ENCODE measurements around the gene UEVLD.
A peak's percentile ranks its signal among the peaks of the same experiment; 100 is the strongest.

The UEVLD gene

GRCh38 chr11:18527512-18527911 lies 61.0 kb downstream of the UEVLD start:
- Histone ChIP-seq H3K36me3 (ENCODE audit: control insufficient read depth in 2 of 2, insufficient read depth in 1 of 2, low read length in 2 of 2) (peaks cover 3 to 5% of the 10 kb centered on the region in 2 experiments; a peak in 2 of 3 replicates), H3K9me3 (ENCODE audit: control insufficient read depth, insufficient read depth, low read depth, low read length) (no peaks in the 10 kb centered on the region), H3K4me1 (ENCODE audit: control insufficient read depth, insufficient read depth, low read length) (peaks cover 2% of the 10 kb centered on the region; the same call in 1 of the 2 replicates), H3K4me3 (ENCODE audit: low read depth, low read length) (peak overlapping the region; percentile 94), H3K27ac (ENCODE audit: extremely low read depth, low read depth, low read length) (peak overlapping the region; percentile 76)
- TF ChIP-seq ZNF132 (tag by site-specific recombination; IDR thresholded peaks at IDR 0.05; ENCODE audit: borderline replicate concordance): no peak
- TF ChIP-seq PRDM6 (tag by site-specific recombination; IDR thresholded peaks at IDR 0.05): peak; percentile 45; the same call in 1 of the 2 replicates
- peak; percentile 38; the same call in 1 of the 2 replicates for TF ChIP-seq PRDM4 (tag by site-specific recombination; IDR thresholded peaks at IDR 0.05)
- CTCF ChIA-PET: interaction anchor here (0.8 kb wide), 2 partner anchors 13 to 25 kb away, joined by 3 read pairs; no protein-coding TSS in a partner anchor
- POLR2A ChIA-PET: interaction anchor here (1.1 to 2.2 kb wide), 8 partner anchors 9 to 284 kb away, joined by 3 to 34 read pairs (median 4); partner anchors contain the start of genes LDHA and SPTY2D1

- peaks cover 3 to 5% of the 10 kb centered on the region in 2 experiments; a peak in 2 of 3 replicates for H3K36me3 ChIP-seq (ENCODE audit: control insufficient read depth in 2 of 2, insufficient read depth in 1 of 2, low read length in 2 of 2)
- ChIA-PET POLR2A (interaction anchor here (0.6 to 2.2 kb wide), 19 partner anchors 9 to 283 kb away, joined by 3 to 34 read pairs (median 4); partner anchors contain the start of genes LDHA, LDHC, SPTY2D1 and UEVLD), CTCF (interaction anchor here (0.6 to 0.9 kb wide), 7 partner anchors 9 to 332 kb away, joined by 3 read pairs; no protein-coding TSS in a partner anchor)
- peak within 1 kb of the TSS; percentile 94 for H3K4me3 ChIP-seq (ENCODE audit: low read depth, low read length)
- H3K9me3 ChIP-seq (ENCODE audit: control insufficient read depth, insufficient read depth, low read depth, low read length): no peaks in the 10 kb centered on the region
- peak within 1 kb of the TSS; percentile 76 for H3K27ac ChIP-seq (ENCODE audit: extremely low read depth, low read depth, low read length)
- peaks cover 2% of the 10 kb centered on the region; the same call in 1 of the 2 replicates for H3K4me1 ChIP-seq (ENCODE audit: control insufficient read depth, insufficient read depth, low read length)
- TF ChIP-seq ZNF16 (tag by site-specific recombination; IDR thresholded peaks at IDR 0.05; ENCODE audit: low read depth): no peak
- no peak for TF ChIP-seq ZNF26 (tag by site-specific recombination; IDR thresholded peaks at IDR 0.05)
- no peak for TF ChIP-seq ZNF221 (tag by site-specific recombination; IDR thresholded peaks at IDR 0.05; ENCODE audit: borderline replicate concordance)
- no peak for TF ChIP-seq ZSCAN23 (tag by site-specific recombination; IDR thresholded peaks at IDR 0.05)
- peak; percentile 49; the same call in 1 of the 2 replicates for TF ChIP-seq KLF16 (tag by site-specific recombination; IDR thresholded peaks at IDR 0.05)
- TF ChIP-seq ZNF18 (tag by site-specific recombination; IDR thresholded peaks at IDR 0.05): no peak
- TF ChIP-seq AEBP2 (tag by site-specific recombination; IDR thresholded peaks at IDR 0.05; ENCODE audit: borderline replicate concordance): no peak
- no peak for TF ChIP-seq ZNF416 (tag by site-specific recombination; IDR thresholded peaks at IDR 0.05)
- no peak for TF ChIP-seq ZNF19 (tag by site-specific recombination; IDR thresholded peaks at IDR 0.05; ENCODE audit: low read depth)
- TF ChIP-seq ZNF561 (tag by site-specific recombination; IDR thresholded peaks at IDR 0.05; ENCODE audit: borderline replicate concordance): no peak
- no peak for TF ChIP-seq ZNF776 (tag by site-specific recombination; IDR thresholded peaks at IDR 0.05; ENCODE audit: borderline replicate concordance)
- TF ChIP-seq GLIS2 (tag by site-specific recombination; IDR thresholded peaks at IDR 0.05): peak; percentile 81
- TF ChIP-seq PRDM1 (tag by site-specific recombination; IDR thresholded peaks at IDR 0.05): no peak
- TF ChIP-seq ZNF248 (tag by site-specific recombination; IDR thresholded peaks at IDR 0.05): no peak
- 0 out of 2 replicates have a peak, but pooled peaks have one; percentile 62 for TF ChIP-seq ZNF610 (tag by site-specific recombination; IDR thresholded peaks at IDR 0.05; ENCODE audit: borderline replicate concordance)
- no peak for TF ChIP-seq GFI1B (tag by site-specific recombination; IDR thresholded peaks at IDR 0.05)
- TF ChIP-seq ZNF302 (tag by site-specific recombination; IDR thresholded peaks at IDR 0.05; ENCODE audit: low read depth): no peak
- no peak for TF ChIP-seq ZNF10 (tag by site-specific recombination; IDR thresholded peaks at IDR 0.05)
- no peak for TF ChIP-seq ZBTB44 (tag by site-specific recombination; IDR thresholded peaks at IDR 0.05)
Measured at GRCh38 chr11:18526521-18527296, 61.8 kb downstream of the UEVLD start, which contains the start of gene TSG101. Gene TSG101 (minus strand): TSS chr11:18526942. CDS start chr11:18526816, 126 bp downstream.

Data from HEK293 (cell line).